ACC112 (cell line): ENCODE measurements around the gene NAA80.
A peak's percentile ranks its signal among the peaks of the same experiment; 100 is the strongest.

ENCODE experiments used
- H2AFZ ChIP-seq: fragments of 200-600 bp; sonication (generic); one replicate; pipeline ENCODE4 v1.6.0; 2017; ENCODE audit warnings: antibody characterized with exemption, low read length; ENCODE audit not compliant: unreplicated experiment
- H3K27ac ChIP-seq: fragments of 200-600 bp; sonication (generic); 2 replicates; pipeline ENCODE4 v1.5.1; 2014; ENCODE audit warnings: low read depth, mild to moderate bottlenecking, antibody characterized with exemption, low read length, moderate library complexity
- H3K27me3 ChIP-seq: fragments of 200-600 bp; sonication (generic); 2 replicates; pipeline ENCODE4 v1.6.1; 2014; ENCODE audit warnings: mild to moderate bottlenecking, antibody characterized with exemption, low read length, moderate library complexity, mixed read lengths; ENCODE audit not compliant: insufficient read depth
- H3K36me3 ChIP-seq: fragments of 200-600 bp; sonication (generic); 2 replicates; pipeline ENCODE4 v1.6.1; 2016; ENCODE audit warnings: mild to moderate bottlenecking, antibody characterized with exemption, low read length, moderate library complexity, mixed read lengths; ENCODE audit not compliant: insufficient read depth
- H3K4me1 ChIP-seq: fragments of 200-600 bp; sonication (generic); one replicate; pipeline ENCODE4 v1.6.1; 2016; ENCODE audit warnings: low read length, mixed read lengths; ENCODE audit not compliant: insufficient read depth, unreplicated experiment, control insufficient read depth
- H3K4me3 ChIP-seq: fragments of 200-600 bp; sonication (generic); 2 replicates; pipeline ENCODE4 v1.5.1; 2014; ENCODE audit warnings: mild to moderate bottlenecking, low read depth, low read length
- H3K79me2 ChIP-seq: fragments of 200-600 bp; sonication (generic); one replicate; pipeline ENCODE4 v1.6.0; 2016; ENCODE audit warnings: low read length; ENCODE audit not compliant: control insufficient read depth, unreplicated experiment, insufficient read depth

NAA80 gene

GRCh38 chr3:50321336-50322114, 22.3 kb upstream of the NAA80 start:
- Histone ChIP-seq H2AFZ (peak overlapping the region; percentile 89), H3K4me3 (peak overlapping the region; percentile 84), H3K27me3 (no peaks in the 10 kb centered on the region), H3K36me3 (peaks cover 7% of the 10 kb centered on the region; the same call in 1 of the 2 replicates), H3K79me2 (peaks cover 22% of the 10 kb centered on the region), H3K27ac (peak overlapping the region; percentile 88), H3K4me1 (peaks cover 39% of the 10 kb centered on the region)

DNA sequence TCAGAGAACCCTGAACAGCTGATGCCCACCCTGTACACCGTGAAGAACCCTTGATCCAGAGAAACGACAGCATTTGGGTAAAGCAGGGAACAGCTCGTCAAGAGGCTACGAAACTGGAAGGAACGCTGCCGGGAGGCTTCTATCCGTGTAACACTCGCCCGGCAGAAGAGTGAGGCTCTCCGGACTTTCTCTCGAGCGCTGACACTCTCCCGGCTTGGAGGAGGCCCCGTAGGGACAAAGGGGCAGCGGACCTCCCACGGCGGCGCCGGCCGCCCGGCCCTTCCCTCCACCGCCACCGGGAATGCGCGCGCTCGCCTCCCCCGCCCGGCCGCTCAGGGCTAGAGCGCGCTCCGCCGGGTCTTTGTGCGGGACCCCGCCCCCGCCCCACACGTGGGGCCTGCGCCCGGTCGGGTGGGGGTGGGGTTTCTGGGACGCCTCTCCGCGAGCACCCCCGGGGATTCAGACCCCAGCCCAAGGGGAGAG, 21.7 kb upstream of the NAA80 start:
- no peaks in the 10 kb centered on the region for H3K27me3 ChIP-seq
- H2AFZ ChIP-seq = peak overlapping the region; percentile 89

DNA sequence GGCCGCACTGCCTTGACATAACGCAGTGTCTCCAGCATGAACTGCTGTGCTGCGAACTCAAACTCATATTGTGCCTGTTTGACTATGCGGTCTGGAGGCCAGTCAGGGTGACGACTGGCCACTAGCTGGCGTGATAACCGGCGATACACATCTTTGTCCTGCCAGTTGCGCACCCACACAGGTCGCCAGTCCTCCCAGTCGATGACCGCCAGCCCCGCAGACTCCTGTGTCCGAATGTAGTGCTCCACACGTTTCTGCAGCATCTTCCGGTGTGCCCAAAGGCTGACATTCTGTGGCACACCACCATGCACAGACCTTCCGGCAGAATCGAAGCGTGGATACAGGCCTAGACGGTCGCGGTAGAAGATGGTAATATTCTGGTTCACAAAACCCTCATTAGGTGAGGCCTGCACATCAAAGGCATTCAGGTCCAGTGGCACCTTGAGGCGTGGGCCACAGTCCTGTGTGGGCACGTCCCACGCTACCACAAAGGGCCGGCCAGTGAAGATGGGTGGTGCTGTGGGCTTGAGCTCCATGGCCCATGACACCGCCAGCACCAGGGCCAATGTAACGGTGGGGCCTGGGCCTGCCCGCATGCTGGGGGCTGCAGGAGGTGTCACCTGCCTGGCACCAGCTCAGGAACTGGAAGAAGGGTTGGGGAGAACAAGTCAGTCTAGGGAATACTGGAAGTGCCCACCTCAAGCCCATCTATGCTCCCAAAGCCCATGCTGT, 20.9 kb upstream of the NAA80 start:
- H3K36me3 ChIP-seq = peaks cover 9% of the 10 kb centered on the region; the same call in 1 of the 2 replicates
- H3K27ac ChIP-seq = no peak overlapping the region
- H3K4me1 ChIP-seq = peaks cover 42% of the 10 kb centered on the region
- H3K79me2 ChIP-seq = peaks cover 22% of the 10 kb centered on the region
- H3K27me3 ChIP-seq = no peaks in the 10 kb centered on the region
- H3K4me3 ChIP-seq = peak overlapping the region; percentile 84
- no peak overlapping the region for H2AFZ ChIP-seq

More for the DNA sequence above, 21.7 kb upstream of the NAA80 start:
- peak overlapping the region; percentile 84 for H3K4me3 ChIP-seq
- H3K36me3 ChIP-seq = peaks cover 7% of the 10 kb centered on the region; the same call in 1 of the 2 replicates
- H3K79me2 ChIP-seq = peaks cover 22% of the 10 kb centered on the region
- H3K27ac ChIP-seq = peak overlapping the region; percentile 88
- H3K4me1 ChIP-seq = peaks cover 42% of the 10 kb centered on the region

GRCh38 chr3:50319181-50319893, 20.1 kb upstream of the NAA80 start:
- Histone ChIP-seq H3K27ac (no peak overlapping the region), H3K4me1 (peaks cover 40% of the 10 kb centered on the region), H3K27me3 (no peaks in the 10 kb centered on the region), H3K79me2 (peaks cover 22% of the 10 kb centered on the region), H3K4me3 (peak overlapping the region; percentile 84; the same call in 1 of the 2 replicates), H3K36me3 (peaks cover 10% of the 10 kb centered on the region; the same call in 1 of the 2 replicates), H2AFZ (no peak overlapping the region)

GRCh38 chr3:50318615-50319014, 19.4 kb upstream of the NAA80 start:
- H3K27me3 ChIP-seq = no peaks in the 10 kb centered on the region
- H2AFZ ChIP-seq = no peak overlapping the region
- no peak overlapping the region for H3K4me3 ChIP-seq
- peaks cover 33% of the 10 kb centered on the region for H3K4me1 ChIP-seq
- H3K79me2 ChIP-seq = peaks cover 22% of the 10 kb centered on the region
- H3K27ac ChIP-seq = no peak overlapping the region
- peaks cover 10% of the 10 kb centered on the region; the same call in 1 of the 2 replicates for H3K36me3 ChIP-seq

GRCh38 chr3:50318163-50318562, 19.0 kb upstream of the NAA80 start:
- Histone ChIP-seq H3K79me2 (peaks cover 22% of the 10 kb centered on the region), H2AFZ (no peak overlapping the region), H3K27me3 (no peaks in the 10 kb centered on the region), H3K4me1 (peaks cover 29% of the 10 kb centered on the region), H3K36me3 (peaks cover 10% of the 10 kb centered on the region; the same call in 1 of the 2 replicates), H3K4me3 (no peak overlapping the region), H3K27ac (no peak overlapping the region)

DNA sequence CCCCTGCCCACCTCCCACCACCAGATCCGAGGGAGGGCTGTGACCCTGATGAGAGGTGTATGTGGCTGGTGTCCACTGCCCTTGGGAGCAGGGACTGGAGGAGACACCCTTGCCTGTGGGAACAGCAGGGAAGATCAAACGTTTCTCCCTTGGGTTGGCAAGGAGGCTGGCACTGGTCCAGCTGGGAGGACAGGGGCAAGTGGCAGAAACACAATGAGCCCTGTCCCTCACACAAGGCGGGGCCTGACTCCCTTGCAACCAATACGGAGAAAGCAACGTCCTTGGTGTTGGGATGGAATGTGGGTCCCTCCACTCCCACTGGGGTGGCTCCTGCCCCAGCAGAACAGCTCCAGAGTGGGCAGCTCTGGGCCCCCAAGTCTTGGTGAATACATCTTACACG, 18.1 kb upstream of the NAA80 start:
- Histone ChIP-seq H2AFZ (no peak overlapping the region), H3K4me1 (peaks cover 23% of the 10 kb centered on the region), H3K27me3 (no peaks in the 10 kb centered on the region), H3K27ac (no peak overlapping the region), H3K36me3 (peaks cover 10% of the 10 kb centered on the region; the same call in 1 of the 2 replicates), H3K4me3 (no peak overlapping the region), H3K79me2 (peaks cover 22% of the 10 kb centered on the region)

DNA sequence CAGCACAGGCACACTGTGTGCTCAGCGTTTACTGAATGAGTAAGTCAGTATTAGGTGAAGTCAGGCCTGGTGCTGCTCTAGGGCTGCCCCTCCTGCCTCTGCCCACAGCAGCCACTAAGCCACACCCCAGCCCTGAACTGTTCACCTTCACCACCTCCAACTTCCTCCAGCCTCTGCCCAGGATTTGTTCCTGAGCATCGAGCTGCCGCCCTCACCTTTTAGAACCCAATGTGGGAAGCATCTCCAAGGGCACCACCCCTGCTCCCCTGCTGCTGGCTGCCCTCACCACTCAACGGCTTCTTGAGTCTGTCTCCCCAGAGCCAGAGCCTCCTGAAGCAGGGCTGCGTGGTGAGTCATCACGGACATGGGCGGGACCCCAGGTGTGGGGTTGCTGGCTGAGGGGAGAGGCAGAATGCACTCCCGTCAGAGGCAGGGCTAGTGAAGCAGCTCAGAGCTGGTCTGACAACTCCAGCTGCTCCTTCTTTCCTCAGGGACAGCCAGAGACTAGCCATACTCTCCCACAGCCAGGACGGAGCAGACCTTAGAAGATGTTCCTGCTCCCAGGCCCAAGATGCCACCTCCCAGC, 17.5 kb upstream of the NAA80 start:
- Histone ChIP-seq H2AFZ (no peak overlapping the region), H3K27me3 (no peaks in the 10 kb centered on the region), H3K36me3 (peaks cover 10% of the 10 kb centered on the region; the same call in 1 of the 2 replicates), H3K79me2 (peaks cover 22% of the 10 kb centered on the region), H3K4me3 (no peak overlapping the region), H3K4me1 (peaks cover 17% of the 10 kb centered on the region), H3K27ac (no peak overlapping the region)

- Histone ChIP-seq H3K36me3 (peaks cover 12% of the 10 kb centered on the region; the same call in 1 of the 2 replicates), H3K27ac (no peak overlapping the region), H2AFZ (no peak overlapping the region), H3K27me3 (no peaks in the 10 kb centered on the region), H3K79me2 (peaks cover 13% of the 10 kb centered on the region), H3K4me1 (peaks cover 10% of the 10 kb centered on the region), H3K4me3 (no peak overlapping the region)
Measured at GRCh38 chr3:50314816-50315215, 15.6 kb upstream of the NAA80 start.

DNA sequence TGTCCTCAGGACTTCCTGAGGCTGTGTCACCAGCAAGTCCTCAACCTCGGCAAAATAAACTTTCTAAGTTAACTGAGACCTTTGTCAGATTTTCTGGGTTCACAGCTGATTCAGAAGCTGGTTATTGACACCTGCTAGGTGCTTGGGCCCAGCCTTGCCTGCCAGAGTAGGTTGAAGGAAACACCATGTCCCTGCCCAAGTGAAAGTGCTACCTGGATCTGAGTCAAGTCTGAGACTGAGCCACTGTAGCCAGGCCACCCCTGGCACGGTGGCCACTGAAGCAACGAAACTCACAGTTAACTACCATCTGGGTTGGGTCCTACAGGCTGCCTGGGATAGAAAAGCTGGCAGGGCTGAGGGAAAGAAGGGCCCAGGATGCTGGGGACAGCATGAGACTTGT, 15.1 kb upstream of the NAA80 start:
- Histone ChIP-seq H3K27me3 (no peaks in the 10 kb centered on the region), H2AFZ (no peak overlapping the region), H3K27ac (no peak overlapping the region), H3K4me3 (no peak overlapping the region), H3K36me3 (peaks cover 14% of the 10 kb centered on the region; the same call in 1 of the 2 replicates), H3K79me2 (peaks cover 8% of the 10 kb centered on the region), H3K4me1 (peaks cover 10% of the 10 kb centered on the region)
